ENCODE results near the gene PRUNE2. TPM values are rescaled to one million over a fixed set of nuclear protein-coding genes. Genes with fewer than 3 reads are reported as not detected.

PRUNE2 gene
- total RNA-seq, 1 donor from 2014 or later, result 55.3 TPM

DNA sequence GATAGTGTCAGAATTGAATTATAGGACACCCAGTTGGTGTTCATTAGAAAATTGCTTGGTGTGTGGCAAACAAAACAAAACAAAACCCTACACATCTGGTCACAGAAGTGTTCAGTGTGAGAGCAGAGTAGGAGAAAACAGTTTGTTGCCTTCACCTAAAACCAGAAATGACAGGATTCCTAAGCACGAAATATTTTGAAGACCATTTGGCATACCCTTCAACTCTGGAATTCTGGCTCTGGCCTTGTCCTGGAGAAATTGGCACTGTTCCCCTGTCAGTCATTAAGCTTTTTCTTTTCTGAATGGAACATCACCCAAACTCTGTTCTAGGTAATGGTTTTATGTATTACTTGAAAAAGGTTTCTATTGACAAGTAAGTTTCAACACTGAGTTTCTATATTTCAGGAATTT, 251.9 kb downstream of the PRUNE2 start:
- no peak for DNase-seq (ENCODE audit: low spot score)
- intact Hi-C loops (cut with DNase I), result loop anchor here (10.0 kb wide), 1 partner anchor 209 kb away; no protein-coding TSS in a partner anchor
- ATAC-seq, result no peak

DNA sequence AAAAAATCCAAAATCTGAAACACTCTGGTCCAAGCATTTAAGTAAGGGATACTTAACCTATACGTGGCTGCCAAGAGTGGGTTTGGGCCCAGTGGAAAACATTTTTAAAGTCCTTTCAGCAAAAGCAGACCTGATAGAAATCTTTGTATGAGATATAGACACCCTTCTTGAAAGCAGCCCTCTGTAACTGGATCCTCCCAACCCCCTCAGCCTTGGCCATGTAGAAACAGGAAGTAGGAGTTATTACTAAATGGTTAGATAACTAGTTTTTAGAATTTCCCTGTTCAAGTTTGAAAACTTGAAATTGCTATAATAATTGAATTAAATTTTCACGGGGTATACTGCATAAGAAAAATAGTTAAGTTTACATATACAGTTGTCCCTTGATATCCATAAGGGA, 253.0 kb downstream of the PRUNE2 start:
- ATAC-seq (peak; percentile 62), DNase-seq (ENCODE audit: low spot score) (no peak)
- intact Hi-C loops (cut with DNase I), result loop anchor here (10.0 kb wide), 1 partner anchor 208 kb away; no protein-coding TSS in a partner anchor

DNA sequence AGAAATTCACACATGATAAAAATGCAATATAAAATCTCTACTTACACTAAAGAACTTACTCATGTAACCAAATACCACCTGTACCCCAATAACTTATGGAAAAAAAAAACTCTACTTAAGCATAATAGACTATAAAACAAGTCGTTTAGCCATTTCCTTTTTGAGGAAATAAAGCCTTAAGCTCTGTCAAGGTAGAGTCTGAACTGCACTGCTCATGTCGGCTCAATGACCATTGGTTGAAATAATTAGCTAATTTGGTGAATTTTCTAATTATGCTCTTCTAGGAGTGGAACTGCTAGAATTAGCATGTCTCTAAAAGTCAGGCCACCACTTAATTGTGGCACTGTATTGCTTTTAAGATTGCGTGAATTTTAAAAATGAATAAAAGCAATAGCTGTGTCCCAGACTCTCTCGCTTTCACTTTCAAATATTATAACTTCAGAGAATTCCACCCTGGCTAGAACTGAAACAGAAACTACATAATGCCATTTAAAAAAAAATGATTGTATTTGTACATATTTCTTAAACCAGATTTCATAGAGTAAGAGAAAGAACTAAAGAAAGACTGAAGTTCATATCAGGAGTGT, 254.7 kb downstream of the PRUNE2 start:
- DNase-seq (ENCODE audit: low spot score) (no peak), ATAC-seq (peak; percentile 65)
- intact Hi-C loops (cut with DNase I), result loop anchor here (10.0 kb wide), 1 partner anchor 206 kb away; no protein-coding TSS in a partner anchor

DNA sequence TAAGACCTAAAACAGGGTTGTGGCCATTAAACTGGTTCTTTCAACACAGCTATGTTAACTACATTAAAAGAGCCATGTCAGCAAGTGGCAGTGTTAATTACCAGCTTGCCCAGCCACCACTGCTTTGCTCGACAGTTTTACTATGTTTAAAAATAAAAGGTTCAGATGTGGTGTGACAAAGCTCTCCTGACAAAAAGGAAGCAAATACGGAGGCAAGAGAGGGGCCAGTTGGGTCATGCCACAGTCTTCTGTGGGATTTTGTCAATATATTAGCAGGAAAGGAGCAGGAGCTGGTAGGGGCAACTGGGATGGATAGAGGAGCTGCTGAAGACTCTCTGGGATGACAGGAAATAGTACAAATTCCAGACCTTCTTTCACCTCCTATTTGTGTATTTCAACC, 255.2 kb downstream of the PRUNE2 start:
- intact Hi-C loops (cut with DNase I), result loop anchor here (10.0 kb wide), 1 partner anchor 206 kb away; no protein-coding TSS in a partner anchor
- DNase-seq (ENCODE audit: low spot score) (no peak), ATAC-seq (no peak)

DNA sequence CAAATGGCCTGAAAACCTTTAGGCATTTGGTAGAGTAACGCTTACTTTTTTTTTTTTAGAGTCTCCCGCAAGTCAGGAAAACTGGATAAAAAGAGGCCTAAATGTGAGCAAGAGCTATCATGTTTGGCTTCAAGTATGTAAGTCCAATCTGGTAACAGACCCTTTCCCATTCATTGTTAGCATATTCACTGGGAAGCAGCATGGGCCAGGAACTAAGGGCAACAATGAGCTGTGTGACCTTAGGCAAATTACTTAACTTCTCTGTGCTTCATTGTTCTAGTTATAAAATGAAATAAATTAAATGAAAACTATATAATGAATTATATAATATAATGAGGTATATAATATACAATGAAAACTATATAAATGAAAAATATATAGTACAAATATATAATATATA, 256.0 kb downstream of the PRUNE2 start:
- intact Hi-C loops (cut with DNase I), result loop anchor here (10.0 kb wide), 1 partner anchor 205 kb away; no protein-coding TSS in a partner anchor
- ATAC-seq, result no peak
- no peak for DNase-seq (ENCODE audit: low spot score)

DNA sequence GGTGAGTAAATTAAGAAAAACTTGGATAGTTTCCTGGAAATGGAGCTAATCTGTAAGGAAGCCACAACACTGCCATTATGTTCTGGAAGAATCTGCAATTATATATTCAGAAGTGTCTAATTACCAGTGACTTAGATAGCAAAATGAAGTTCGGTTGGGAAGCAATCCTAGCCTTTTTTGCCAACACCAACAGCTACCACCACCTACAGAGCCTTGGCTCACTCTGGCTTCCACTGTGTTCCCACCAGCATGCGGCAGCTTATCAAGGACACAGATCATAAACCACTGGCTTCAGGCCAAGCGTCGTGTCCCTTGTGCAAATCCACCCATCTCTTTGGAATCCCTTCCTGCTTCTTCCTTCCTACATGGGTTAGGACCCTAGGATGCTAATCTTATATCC, 259.7 kb downstream of the PRUNE2 start:
- ATAC-seq (no peak), DNase-seq (ENCODE audit: low spot score) (no peak)
- intact Hi-C loops (cut with DNase I), result no loop called here

DNA sequence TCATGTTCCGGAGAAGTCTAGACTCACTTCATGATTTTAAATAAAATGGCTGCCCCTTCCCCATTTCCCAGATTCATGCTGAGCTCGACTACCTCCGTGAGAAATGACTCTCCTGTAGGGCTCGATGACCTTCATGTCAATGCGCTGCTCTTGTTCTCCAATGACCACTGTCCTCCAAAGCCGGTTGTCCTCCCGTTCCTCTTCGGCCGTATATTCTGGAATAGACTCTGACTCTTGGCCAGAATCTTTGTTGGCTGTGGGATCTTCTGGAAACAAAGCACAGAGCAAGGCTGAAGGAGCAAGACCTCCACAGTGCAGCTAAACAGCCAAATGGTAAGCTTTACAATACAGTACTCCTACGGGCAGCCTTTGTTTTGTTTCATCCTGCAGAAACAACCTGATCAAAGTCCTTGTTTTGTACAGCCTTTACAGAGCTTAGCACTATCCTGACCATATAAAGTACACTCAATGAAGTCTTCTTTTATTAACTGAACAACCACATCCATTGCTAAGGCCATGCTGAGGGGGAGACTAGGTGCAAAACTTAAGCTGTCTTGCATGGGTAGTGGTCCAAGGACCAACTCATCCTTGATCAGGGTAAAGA, 261.2 kb downstream of the PRUNE2 start:
- intact Hi-C loops (cut with DNase I), result no loop called here
- no peak for DNase-seq (ENCODE audit: low spot score)
- ATAC-seq, result no peak

DNA sequence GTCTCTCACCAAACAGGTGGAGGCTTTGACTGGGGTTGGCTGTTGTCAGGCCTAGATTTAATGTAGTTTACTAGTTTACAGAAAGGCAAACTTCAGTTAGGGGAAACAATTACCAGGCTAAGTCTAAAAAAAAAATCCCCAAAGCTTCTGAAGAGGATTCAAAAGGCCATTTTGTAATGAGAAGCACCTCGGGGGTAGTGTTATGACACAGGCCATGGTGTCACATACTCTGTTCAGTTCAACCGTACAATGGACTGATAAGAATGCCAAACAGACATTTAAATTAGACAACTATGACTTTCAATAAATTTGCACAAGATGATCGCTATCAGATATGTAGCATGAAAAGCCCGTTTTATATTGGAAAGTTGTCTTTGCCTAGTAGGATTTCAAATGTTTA, 261.7 kb downstream of the PRUNE2 start:
- no peak for DNase-seq (ENCODE audit: low spot score)
- intact Hi-C loops (cut with DNase I), result no loop called here
- no peak for ATAC-seq

DNA sequence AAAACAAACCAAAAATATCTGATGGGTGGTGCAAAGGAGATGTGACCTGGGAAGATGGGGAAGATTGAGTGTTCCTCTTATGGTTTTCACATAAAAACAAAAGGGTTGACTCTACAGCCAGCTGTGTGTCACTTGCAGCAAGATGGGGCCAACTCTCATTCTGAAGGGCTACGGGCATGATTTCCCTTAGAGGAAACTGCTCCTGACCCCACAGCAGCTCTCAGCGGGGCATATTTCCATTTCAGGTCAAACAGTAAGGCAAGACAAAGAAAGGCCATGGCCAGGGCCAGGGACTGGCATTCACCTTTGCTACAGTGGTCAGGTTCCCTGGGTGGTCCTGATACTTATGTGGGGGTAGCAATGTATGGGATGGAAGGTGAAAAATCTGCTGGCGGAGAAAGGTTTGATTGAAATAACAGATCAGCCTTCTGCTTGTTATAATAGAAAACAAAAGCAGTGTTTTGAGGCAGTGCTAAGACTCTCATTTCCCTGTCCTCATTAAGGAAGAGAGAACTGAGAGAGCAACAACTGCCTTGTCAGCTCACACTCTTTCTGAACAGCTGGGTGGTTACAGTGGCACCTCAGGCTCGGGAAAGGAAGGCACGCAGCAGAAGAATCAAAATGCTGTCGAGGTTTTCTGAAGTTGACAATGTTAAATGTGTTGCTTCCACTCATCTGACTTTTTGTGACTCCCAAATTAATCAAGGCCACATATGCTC, 262.4 kb downstream of the PRUNE2 start:
- no peak for DNase-seq (ENCODE audit: low spot score)
- intact Hi-C loops (cut with DNase I), result no loop called here
- peak; percentile 68 for ATAC-seq

DNA sequence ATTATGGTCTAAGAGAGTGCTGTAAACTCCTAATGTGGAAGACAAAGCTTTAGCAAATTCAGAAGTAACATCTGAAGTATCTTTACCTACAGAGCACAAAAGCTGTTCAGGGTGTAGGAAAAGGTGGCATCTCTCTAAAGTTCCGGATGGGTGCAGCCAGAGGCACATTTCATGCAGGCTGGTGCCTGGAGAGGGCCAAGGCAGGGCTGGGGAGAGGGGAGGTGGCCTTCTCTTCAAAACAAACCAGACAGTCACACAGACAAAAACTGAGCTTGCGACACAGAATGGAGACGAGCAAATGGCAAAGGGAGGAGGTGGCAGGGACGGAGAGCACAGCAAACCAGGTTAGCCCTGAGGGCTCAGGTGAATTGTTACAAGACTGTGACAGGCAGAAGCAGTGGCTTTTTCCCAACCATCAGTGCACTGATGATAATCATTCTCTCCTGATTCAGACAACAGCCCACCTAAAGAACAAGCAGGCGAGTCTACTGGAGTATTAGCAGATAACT, 263.2 kb downstream of the PRUNE2 start:
- intact Hi-C loops (cut with DNase I), result no loop called here
- ATAC-seq (no peak), DNase-seq (ENCODE audit: low spot score) (no peak)

DNA sequence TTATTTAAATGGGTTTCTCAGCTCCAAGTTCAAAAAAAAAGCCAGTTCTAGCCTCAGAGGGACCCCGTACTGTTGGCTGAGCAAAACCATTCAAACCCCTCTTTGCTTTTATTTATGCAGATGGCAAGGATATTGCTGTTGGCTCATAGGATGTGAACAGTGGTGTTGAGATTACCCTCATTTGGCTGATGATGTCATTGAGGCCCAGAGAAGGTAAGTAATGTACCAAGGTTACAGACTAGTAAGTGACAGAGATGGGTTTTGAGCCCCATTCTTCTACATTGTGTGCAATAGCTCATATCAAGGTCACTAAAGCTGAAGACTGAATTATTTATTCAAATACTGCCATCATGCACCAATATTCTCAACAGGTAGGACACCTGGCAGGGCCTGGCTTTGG, 263.8 kb downstream of the PRUNE2 start:
- DNase-seq (ENCODE audit: low spot score) (no peak), ATAC-seq (no peak)
- intact Hi-C loops (cut with DNase I), result no loop called here

DNA sequence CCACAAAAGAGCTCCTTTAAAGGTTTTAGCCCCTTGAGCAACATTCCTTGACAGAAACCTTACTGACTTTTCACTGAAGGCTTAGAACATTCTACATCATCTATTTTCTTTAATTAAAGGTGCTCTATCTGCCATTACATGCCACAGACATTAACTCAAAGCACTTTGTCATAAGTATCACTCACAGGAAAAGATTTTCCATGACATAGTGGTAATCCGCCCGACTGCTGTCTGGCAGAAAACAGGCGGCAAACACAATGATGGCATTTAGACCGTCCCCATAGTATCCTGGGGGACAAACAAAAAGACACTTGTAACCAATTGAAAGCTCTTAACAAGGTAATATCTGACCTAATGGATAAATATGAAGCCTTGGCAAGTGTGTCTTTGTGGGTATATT, 267.9 kb downstream of the PRUNE2 start:
- ATAC-seq (no peak), DNase-seq (ENCODE audit: low spot score) (no peak)
- intact Hi-C loops (cut with DNase I), result no loop called here

DNA sequence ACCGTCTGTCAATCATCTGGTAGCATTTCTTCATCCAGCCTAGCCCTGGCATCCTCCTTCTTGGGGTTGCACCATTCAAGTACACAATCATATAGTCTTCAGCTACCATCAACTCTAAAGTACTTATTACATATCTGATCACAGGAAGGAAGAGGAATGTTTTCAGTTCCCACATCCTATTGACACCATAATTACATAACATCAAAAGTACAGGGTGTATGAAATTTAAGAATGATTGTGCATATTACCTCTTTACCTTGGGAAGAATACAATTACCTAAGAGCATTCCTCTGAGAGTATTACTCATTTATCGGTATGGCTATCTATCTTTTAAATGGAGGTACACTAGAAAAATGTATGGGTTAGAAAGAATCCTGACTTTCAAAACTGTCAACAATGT, 268.5 kb downstream of the PRUNE2 start:
- ATAC-seq (no peak), DNase-seq (ENCODE audit: low spot score) (no peak)
- intact Hi-C loops (cut with DNase I), result no loop called here

DNA sequence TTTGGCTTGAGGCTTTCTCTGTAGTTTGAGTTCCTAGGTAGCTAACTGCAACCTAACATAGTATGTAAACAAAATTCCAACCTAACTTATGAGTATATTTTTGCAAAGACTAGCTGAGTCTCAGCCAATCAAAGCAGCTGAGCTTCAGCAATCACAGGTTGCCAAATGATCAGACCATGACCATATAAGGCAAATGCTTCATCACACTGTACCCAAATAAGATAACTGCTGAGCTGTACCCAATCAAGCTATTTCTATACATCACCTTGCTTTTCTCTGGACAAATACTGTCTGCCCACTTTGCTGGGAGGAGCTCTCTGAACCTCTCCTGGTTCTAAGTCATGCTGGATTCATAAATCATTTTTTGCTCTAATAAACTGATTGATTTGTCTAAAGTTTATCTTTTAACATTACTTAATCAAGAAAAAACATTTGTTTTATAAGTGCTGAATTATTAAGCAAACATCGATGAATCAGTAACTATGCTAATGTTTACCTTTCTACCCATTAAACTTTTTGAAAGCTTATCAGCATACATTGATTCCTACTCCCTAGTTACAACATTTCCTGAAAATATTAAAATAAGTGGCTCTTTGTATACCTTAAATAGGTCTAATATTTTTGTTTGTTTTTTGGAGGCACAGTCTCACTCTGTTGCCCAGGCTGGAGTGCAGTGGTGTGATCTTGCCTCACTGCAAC, 271.4 kb downstream of the PRUNE2 start:
- DNase-seq (ENCODE audit: low spot score) (no peak), ATAC-seq (no peak)
- intact Hi-C loops (cut with DNase I), result no loop called here

DNA sequence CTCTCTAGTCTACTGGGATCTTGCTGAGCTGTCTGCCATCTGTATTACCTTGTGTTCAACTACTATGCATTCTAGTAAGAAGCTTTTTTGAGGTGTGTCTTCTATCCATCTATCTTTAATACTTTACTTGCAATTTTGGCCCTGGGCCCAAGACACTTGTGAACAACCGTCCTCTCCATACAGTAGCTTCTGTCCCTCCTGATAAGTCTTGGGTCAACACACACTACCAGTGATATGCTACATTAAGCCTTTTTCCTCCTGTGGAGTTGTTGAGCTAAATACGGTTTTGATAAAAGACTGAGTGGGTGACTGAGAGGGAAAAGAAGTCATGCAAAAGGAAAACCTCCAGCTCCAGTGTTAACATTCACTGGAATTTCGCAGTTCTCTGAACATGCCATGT, 275.0 kb downstream of the PRUNE2 start:
- intact Hi-C loops (cut with DNase I), result no loop called here
- ATAC-seq, result no peak

DNA sequence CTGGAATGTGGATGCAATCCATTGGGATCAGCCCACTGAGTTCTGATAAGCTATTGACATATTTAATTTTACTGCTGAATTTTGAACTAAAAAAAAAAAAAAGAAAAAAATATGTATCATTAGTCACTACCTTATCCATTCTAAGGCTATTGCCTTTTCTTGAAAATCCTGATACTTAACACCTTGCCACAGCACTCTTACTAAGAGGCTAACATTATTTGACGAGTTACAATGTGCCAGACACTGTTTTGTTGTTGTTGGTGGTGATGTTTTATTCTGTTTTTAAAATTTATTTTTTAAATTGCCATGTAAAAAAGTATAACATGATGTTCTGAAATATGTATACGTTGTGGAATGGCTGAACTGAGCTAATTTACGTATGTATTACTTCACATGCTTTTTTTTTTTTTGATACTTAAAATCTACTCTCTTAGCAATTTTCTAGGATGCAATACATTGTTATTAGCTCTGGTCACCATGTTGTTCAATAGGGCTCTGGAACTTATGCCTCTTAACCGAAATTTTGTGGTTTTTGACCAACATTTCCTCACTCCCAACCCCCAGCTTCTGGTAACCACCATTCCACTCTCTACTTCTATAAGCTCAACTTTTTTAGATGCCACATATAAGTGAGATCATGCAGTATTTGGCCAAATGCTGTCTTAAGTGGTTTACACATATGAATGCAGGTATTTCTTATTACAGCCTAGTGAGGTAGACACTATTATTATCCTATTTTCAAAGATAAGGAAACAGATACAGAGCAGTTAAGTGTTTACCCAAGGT, 276.5 kb downstream of the PRUNE2 start:
- ATAC-seq (no peak), DNase-seq (ENCODE audit: low spot score) (no peak)
- intact Hi-C loops (cut with DNase I), result no loop called here

More for the DNA sequence above, 275.0 kb downstream of the PRUNE2 start:
- DNase-seq (ENCODE audit: low spot score), result no peak

DNA sequence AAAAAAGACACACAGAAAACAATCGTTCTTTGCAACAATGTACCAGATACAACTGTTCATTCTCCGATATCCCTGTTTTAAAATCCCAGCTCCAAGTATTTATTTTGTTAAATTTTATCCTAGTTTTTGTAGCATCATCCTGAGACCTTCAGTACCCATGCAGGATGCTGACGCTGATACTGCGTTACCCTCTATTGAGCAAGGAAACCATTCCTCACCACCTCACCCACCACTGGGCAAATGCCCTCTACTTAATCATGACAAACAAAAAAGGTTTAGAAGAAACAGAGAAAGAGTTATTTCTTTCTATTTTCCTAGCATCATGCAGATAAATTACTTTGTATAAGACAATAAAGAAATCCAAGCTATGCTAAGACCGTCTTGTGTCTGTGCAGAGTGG, 277.8 kb downstream of the PRUNE2 start:
- intact Hi-C loops (cut with DNase I), result no loop called here
- no peak for ATAC-seq
- no peak for DNase-seq (ENCODE audit: low spot score)

DNA sequence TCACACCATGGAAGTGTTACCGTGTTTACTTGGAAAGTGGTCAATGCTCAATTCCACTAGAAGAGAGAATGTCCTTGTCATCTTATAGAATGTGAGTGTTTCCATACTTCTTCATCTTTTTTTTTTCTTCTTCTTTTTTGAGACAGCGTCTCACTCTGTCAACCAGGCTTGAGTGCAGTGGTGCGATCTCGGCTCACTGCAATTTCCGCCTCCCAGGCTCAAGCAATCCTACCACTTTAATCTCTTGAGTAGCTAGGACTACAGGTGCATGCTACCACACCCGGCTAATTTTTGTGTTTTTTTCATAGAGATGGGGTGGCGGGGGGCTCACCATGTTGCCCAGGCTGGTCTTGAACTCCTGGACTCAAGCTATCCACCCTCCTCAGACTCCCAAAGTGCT, 278.9 kb downstream of the PRUNE2 start:
- DNase-seq (ENCODE audit: low spot score), result no peak
- ATAC-seq, result no peak
- intact Hi-C loops (cut with DNase I), result no loop called here

DNA sequence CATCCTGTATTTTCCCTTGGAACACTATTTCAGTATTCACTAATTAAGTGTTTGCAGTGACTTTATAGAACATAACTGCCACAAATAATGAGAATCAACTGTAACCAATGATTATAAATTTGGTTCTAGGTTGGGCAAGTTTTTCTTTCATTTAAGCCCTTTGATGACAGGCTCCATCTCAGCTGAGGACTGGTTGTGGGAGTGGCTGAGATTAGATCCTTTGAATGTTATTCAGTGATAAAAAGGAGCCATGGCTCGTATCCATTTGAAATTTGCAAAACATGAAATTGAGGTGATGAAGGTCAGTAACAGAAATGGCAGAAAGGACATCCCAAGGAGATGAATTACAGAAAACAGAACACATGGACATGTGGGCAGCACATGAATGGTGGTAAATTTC, 279.8 kb downstream of the PRUNE2 start:
- intact Hi-C loops (cut with DNase I), result no loop called here
- no peak for ATAC-seq

More for the DNA sequence above, 279.8 kb downstream of the PRUNE2 start:
- no peak for DNase-seq (ENCODE audit: low spot score)

Data from sciatic nerve (tissue), 2 donors.